Heart right ventricle (tissue), 16 donors: ENCODE results near the gene GRK1. TPM values are rescaled to one million over a fixed set of nuclear protein-coding genes. Genes with fewer than 3 reads are reported as not detected.

Source experiments
- ATAC-seq, 8 donors: fragments of 200-7000 bp; cut with Tn5 transposase; one replicate each; pipeline ENCODE4 v1.9.1; 2020; ENCODE audit warnings: mild to moderate bottlenecking in 8 of 8, moderate library complexity in 8 of 8, moderate number of reproducible peaks in 1 of 8
- DNase-seq, 2 donors: peaks; one replicate each; pipeline ENCODE4 v3.0.0-alpha.2; 2020
- H3K27ac ChIP-seq, 10 donors: fragments of 200-600 bp; sonication (generic) in 2 of 10; one replicate each; pipeline versions ENCODE4 v1.5.0 to v1.8.0; 2020 to 2022; ENCODE audit warnings: mild to moderate bottlenecking in 3 of 10
- H3K27me3 ChIP-seq, 7 donors: fragments of 200-600 bp; one replicate each; pipeline ENCODE4 v1.8.0; 2021 to 2022; ENCODE audit warnings: mild to moderate bottlenecking in 2 of 7
- H3K36me3 ChIP-seq, 9 donors: fragments of 200-600 bp; sonication (generic) in 1 of 9; one replicate each; pipeline versions ENCODE4 v1.5.0 to v1.8.0; 2020 to 2022; ENCODE audit warnings: mild to moderate bottlenecking in 2 of 9
- H3K4me1 ChIP-seq, 9 donors: fragments of 200-600 bp; sonication (generic) in 1 of 9; one replicate each; pipeline versions ENCODE4 v1.5.0 to v1.8.0; 2020 to 2022; ENCODE audit warnings: mild to moderate bottlenecking in 4 of 9
- H3K4me3 ChIP-seq, 10 donors: fragments of 200-600 bp; sonication (generic) in 2 of 10; one replicate each; pipeline versions ENCODE4 v1.5.0 to v1.8.0; 2020 to 2022; ENCODE audit warnings: mild to moderate bottlenecking in 7 of 10, moderate library complexity in 2 of 10
- H3K9me3 ChIP-seq, 11 donors: fragments of 200-600 bp in 10 of 11; sonication (generic) in 2 of 11; one replicate each; pipeline versions ENCODE4 v1.5.0 to v1.8.0; 2013 to 2022; ENCODE audit warnings: mild to moderate bottlenecking in 2 of 11, control low read depth in 1 of 11, moderate library complexity in 1 of 11
- CTCF ChIP-seq, 9 donors: fragments of 200-600 bp; sonication (generic) in 2 of 9; IDR thresholded peaks; one replicate each; pipeline versions ENCODE4 v1.5.0 to v1.8.0; 2021 to 2022; ENCODE audit warnings: antibody characterized with exemption in 9 of 9, mild to moderate bottlenecking in 5 of 9, moderate library complexity in 1 of 9
- WGBS, 2 donors: extraction: QIAGEN DNeasy Blood & Tissue Kit; methylation state at CpG; one replicate each; pipeline ENCODE4 v1.1.7; 2013; ENCODE audit warnings: inconsistent platforms in 1 of 2; 5-methylcytosine and 5-hydroxymethylcytosine counted together
- intact Hi-C, 10 donors: fragments of 100-400 bp; cut with DNase I; formaldehyde crosslinking; loops; one replicate each; pipeline versions ENCODE4 v1.11.1 to v1.14.2; 2022
- polyA plus RNA-seq, 2 donors: library from polyadenylated mRNA; stranded (reverse); fragments of 200-250 nt; gene quantifications; one replicate each; pipeline ENCODE4 v1.2.3, GENCODE V29; 2013
- total RNA-seq, 10 donors: library from RNA; stranded (reverse); fragmentation: NEBNext Ultra II Directional in 3 of 10; extraction: Animal tissue kit (Norgen Biotek cat#: 25700) in 3 of 10; gene quantifications; one replicate each; pipeline versions ENCODE4 v1.2.1 to v1.2.4, GENCODE V29; 2021 to 2023
- donor health status: Arrhythmogenic right ventricular cardiomyopathy.
- donor health status: ischemic (EF 13 %, LVEDD 7.1; RV severe dilation, severe dysfunction).
- donor health status: healthy with polysubstance abuse.
- donor health status: DM: no; HTN: yes; CAD: no.
- donor health status: DM: no; HTN: no; CAD: no.
- donor health status: ischemic (EF 25% LVEDD 6.9; RV normal size, moderate dysfunction).
- donor health status: ischemic (EF 25% LVEDD 5.7; RV mildly dilated, moderate dysfunction).
- donor health status: healthy.
- donor health status: DM: yes; HTN: yes; CAD: no.
- donor health status: Ischemic cardiomyopathy.
- donor health status: ischemic (EF 35%, LVEDD 5.7; RV mildly dilated, moderate dysfunction).
- donor health status: nonischemic (EF 11% LVEDD 7.7; RV severe dilation, severe dysfunction).
- donor health status: DM: yes; HTN: yes; CAD: no.
- donor health status: PGD.
- donor health status: ischemic (EF 29% LVEDD 5.4; RV normal size, mild dysfunction).
- donor health status: nonischemic (EF 23%, LVEDD 6.1; RV moderate dilation, normal function).

Gene GRK1
- total and polyA plus RNA-seq, 12 donors: 0.01 to 0.79 (median 0.18) TPM; not detected in 4

GRCh38 chr13:113648216-113648610 is 18.8 kb upstream of the GRK1 start:
- Histone ChIP-seq H3K36me3 (no peaks in the 10 kb centered on the region), H3K27ac (peak overlapping the region in 5 of 10 donors; percentile 29 to 74 (median 67)), H3K4me3 (no peak overlapping the region), H3K4me1 (peaks cover 0 to 21% (median 14%) of the 10 kb centered on the region in 9 donors), H3K27me3 (no peaks in the 10 kb centered on the region), H3K9me3 (no peaks in the 10 kb centered on the region)
- 88 to 92% methylated on average over 13 of the region's 13 CpGs for WGBS, 2 donors
- DNase-seq (no peak), ATAC-seq (no peak)
- intact Hi-C loops: no loop called here
- no peak for TF ChIP-seq CTCF (IDR thresholded peaks at IDR 0.05)

DNA sequence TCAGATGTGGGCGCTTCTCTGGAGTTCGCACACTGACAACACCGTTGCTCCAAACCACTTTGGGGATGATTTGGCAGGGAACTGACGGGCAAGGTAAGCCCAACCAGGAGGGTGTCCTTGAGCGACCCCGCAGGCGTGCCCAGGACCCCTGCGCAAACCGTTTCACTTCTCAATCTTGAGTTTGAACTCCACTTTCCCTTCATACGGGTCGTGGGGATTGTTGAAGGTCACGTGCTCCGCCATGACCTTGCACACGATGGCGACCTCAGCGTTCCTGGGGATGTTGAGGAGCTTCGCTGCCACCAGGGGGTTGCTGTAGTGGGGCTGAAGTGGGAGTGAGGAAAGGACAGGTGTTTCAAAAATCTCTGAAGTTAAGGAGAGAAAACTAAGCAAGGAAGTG is 17.8 kb upstream of the GRK1 start:
- Histone ChIP-seq H3K4me1 (peaks cover 0 to 21% (median 14%) of the 10 kb centered on the region in 9 donors), H3K9me3 (no peaks in the 10 kb centered on the region), H3K36me3 (no peaks in the 10 kb centered on the region), H3K27ac (no peak overlapping the region), H3K27me3 (no peaks in the 10 kb centered on the region), H3K4me3 (no peak overlapping the region)
- no peak for DNase-seq
- intact Hi-C loops: no loop called here
- WGBS, 2 donors: 78 to 79% methylated on average over 17 of the region's 17 CpGs
- no peak for TF ChIP-seq CTCF (IDR thresholded peaks at IDR 0.05)
- no peak for ATAC-seq

GRCh38 chr13:113650275-113650674 is 16.7 kb upstream of the GRK1 start:
- no peak overlapping the region for H3K27ac ChIP-seq
- H3K9me3 ChIP-seq: no peaks in the 10 kb centered on the region
- peaks cover 0 to 21% (median 14%) of the 10 kb centered on the region in 9 donors for H3K4me1 ChIP-seq
- no peak for TF ChIP-seq CTCF (IDR thresholded peaks at IDR 0.05)
- no peaks in the 10 kb centered on the region for H3K36me3 ChIP-seq
- intact Hi-C loops: no loop called here
- no peak for DNase-seq
- no peak overlapping the region for H3K4me3 ChIP-seq
- no peak for ATAC-seq
- no peaks in the 10 kb centered on the region for H3K27me3 ChIP-seq
- 94% methylated on average over 15 of the region's 15 CpGs for WGBS, 2 donors

GRCh38 chr13:113650731-113651148 is 16.3 kb upstream of the GRK1 start:
- 94 to 96% methylated on average over 16 of the region's 16 CpGs for WGBS, 2 donors
- DNase-seq (no peak), ATAC-seq (no peak)
- no peak for TF ChIP-seq CTCF (IDR thresholded peaks at IDR 0.05)
- Histone ChIP-seq H3K36me3 (no peaks in the 10 kb centered on the region), H3K27ac (no peak overlapping the region), H3K4me3 (no peak overlapping the region), H3K27me3 (peaks cover 0 to under 1% (median 0%) of the 10 kb centered on the region in 7 donors), H3K9me3 (no peaks in the 10 kb centered on the region), H3K4me1 (peaks cover 0 to 21% (median 14%) of the 10 kb centered on the region in 9 donors)
- intact Hi-C loops: no loop called here
